Measurements from ENCODE around the gene RAB4A.

Gene RAB4A

DNA sequence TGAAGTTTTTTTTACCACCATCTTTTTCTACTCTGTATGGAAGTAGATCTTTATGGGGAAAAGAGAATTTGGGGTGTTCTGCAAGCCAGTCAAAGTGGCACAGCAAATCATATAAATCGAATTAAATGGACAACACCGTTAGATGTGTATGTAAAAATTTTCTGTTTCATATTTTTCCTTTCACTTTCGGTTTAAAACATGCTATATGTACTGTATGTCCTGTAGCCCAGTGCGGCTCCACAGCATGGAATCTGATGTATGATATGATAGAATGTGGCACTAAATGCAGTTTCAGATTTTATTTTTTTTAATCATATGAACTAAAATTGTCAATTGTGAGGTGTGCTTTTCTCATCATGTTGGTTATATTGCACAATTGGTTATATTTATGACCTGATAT is 32.9 kb downstream of the RAB4A start:
- Histone ChIP-seq H3K4me3 (ENCODE audit: low read length) (no peak overlapping the region), H3K4me1 (ENCODE audit: control insufficient read depth, insufficient read depth, low read length) (no peaks in the 10 kb centered on the region), H3K27me3 (replicated peaks; ENCODE audit: control insufficient read depth, insufficient read depth, low read length) (no peaks in the 10 kb centered on the region), H3K36me3 (ENCODE audit: control insufficient read depth, insufficient read depth, low read length, severe bottlenecking) (peaks cover 69% of the 10 kb centered on the region), H3K9me3 (ENCODE audit: control insufficient read depth, low read length) (no peaks in the 10 kb centered on the region), H3K9ac (ENCODE audit: low read length) (no peak overlapping the region)
- DNase-seq (ENCODE audit: low read depth), result no peak

DNA sequence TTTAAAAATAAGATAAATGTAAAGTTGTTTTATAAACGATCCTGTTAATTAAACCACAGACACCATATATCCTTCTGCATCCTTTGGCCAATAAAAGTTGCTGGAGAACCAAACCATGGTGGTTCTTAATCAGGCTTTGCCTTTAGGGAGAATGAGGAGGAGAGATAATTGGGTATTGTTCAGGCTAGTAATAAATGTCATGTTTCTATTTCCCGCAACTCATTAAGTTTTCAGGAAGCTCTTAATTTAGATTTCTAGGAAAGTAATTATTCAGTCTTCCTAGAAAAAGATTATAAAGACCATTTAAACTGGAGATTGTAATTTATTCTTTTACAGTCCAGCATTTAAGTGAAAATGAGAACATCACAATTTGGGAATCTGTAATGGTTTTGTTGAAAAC is 34.5 kb downstream of the RAB4A start:
- Histone ChIP-seq H3K36me3 (ENCODE audit: control insufficient read depth, insufficient read depth, low read length, severe bottlenecking) (peaks cover 56% of the 10 kb centered on the region), H3K4me1 (ENCODE audit: control insufficient read depth, insufficient read depth, low read length) (no peaks in the 10 kb centered on the region), H3K9ac (ENCODE audit: low read length) (no peak overlapping the region), H3K27me3 (replicated peaks; ENCODE audit: control insufficient read depth, insufficient read depth, low read length) (no peaks in the 10 kb centered on the region), H3K4me3 (ENCODE audit: low read length) (no peak overlapping the region), H3K9me3 (ENCODE audit: control insufficient read depth, low read length) (no peaks in the 10 kb centered on the region)
- DNase-seq (ENCODE audit: low read depth), result no peak

DNA sequence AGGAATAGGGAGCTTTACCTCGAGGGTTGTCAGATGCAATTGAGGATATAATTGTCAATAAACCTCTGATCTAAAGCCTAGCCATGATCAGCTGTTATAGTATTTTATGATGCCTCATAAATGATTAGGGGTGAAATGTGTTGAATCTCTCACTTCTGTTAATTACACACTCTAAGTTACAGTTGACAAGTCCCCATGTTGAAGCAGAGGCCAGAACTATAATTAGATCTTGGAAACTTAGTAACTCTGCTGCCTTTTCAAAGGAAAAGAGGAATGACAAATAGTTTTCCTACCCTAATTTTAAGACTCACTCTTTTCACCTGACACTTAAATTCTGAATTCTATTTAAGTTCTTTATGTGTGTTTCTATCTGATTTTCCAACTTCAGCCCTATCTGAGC is 38.2 kb downstream of the RAB4A start:
- Histone ChIP-seq H3K9ac (ENCODE audit: low read length) (no peak overlapping the region), H3K36me3 (ENCODE audit: control insufficient read depth, insufficient read depth, low read length, severe bottlenecking) (peaks cover 30% of the 10 kb centered on the region), H3K27me3 (replicated peaks; ENCODE audit: control insufficient read depth, insufficient read depth, low read length) (no peaks in the 10 kb centered on the region), H3K4me3 (ENCODE audit: low read length) (no peak overlapping the region), H3K9me3 (ENCODE audit: control insufficient read depth, low read length) (no peaks in the 10 kb centered on the region), H3K4me1 (ENCODE audit: control insufficient read depth, insufficient read depth, low read length) (peaks cover 9% of the 10 kb centered on the region)
- no peak for DNase-seq (ENCODE audit: low read depth)

DNA sequence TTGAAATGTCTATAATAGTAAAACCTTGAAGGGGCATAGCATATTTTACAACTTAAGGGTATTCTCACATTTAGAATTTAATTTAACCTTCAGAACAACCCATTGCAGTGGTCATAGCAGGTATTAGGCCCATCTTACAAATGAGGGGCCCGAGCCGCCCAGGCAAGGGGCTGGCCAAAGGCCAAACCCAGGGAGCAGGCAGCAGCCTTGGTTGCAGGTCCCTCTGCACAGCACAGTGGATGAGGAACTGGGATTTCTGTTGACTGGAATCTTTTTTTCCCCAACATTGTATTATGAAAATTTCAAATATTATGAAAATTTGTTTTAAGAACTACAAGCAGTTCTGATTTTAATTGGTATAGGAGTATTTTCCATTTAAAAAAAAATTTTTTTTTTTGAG is 38.8 kb downstream of the RAB4A start:
- H3K9ac ChIP-seq (ENCODE audit: low read length), result no peak overlapping the region
- H3K9me3 ChIP-seq (ENCODE audit: control insufficient read depth, low read length), result no peaks in the 10 kb centered on the region
- H3K27me3 ChIP-seq (replicated peaks; ENCODE audit: control insufficient read depth, insufficient read depth, low read length), result no peaks in the 10 kb centered on the region
- peaks cover 24% of the 10 kb centered on the region for H3K36me3 ChIP-seq (ENCODE audit: control insufficient read depth, insufficient read depth, low read length, severe bottlenecking)
- peaks cover 9% of the 10 kb centered on the region for H3K4me1 ChIP-seq (ENCODE audit: control insufficient read depth, insufficient read depth, low read length)
- DNase-seq (ENCODE audit: low read depth), result no peak
- H3K4me3 ChIP-seq (ENCODE audit: low read length), result no peak overlapping the region

DNA sequence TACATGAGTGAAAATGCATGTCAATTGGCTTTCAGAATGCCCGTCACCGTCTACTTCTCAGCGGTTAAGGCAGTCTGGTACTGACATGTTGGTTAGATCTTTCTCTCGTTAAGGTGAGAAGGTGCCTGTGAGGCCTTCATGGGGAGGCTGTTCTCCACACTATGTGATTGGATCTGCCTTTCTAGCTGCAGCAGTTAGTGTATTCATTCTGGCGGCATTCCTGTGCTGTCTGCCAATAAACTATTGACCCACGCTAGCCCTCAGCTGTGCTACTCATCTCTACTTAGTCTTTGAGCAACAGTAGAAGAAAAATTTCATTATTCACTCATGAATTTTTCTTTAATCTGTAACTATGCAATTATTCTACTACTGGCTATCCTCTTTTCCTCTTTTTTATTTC is 39.9 kb downstream of the RAB4A start:
- Histone ChIP-seq H3K36me3 (ENCODE audit: control insufficient read depth, insufficient read depth, low read length, severe bottlenecking) (peaks cover 21% of the 10 kb centered on the region), H3K4me3 (ENCODE audit: low read length) (no peak overlapping the region), H3K9me3 (ENCODE audit: control insufficient read depth, low read length) (no peaks in the 10 kb centered on the region), H3K9ac (ENCODE audit: low read length) (no peak overlapping the region), H3K27me3 (replicated peaks; ENCODE audit: control insufficient read depth, insufficient read depth, low read length) (no peaks in the 10 kb centered on the region), H3K4me1 (ENCODE audit: control insufficient read depth, insufficient read depth, low read length) (peaks cover 9% of the 10 kb centered on the region)
- no peak for DNase-seq (ENCODE audit: low read depth)

DNA sequence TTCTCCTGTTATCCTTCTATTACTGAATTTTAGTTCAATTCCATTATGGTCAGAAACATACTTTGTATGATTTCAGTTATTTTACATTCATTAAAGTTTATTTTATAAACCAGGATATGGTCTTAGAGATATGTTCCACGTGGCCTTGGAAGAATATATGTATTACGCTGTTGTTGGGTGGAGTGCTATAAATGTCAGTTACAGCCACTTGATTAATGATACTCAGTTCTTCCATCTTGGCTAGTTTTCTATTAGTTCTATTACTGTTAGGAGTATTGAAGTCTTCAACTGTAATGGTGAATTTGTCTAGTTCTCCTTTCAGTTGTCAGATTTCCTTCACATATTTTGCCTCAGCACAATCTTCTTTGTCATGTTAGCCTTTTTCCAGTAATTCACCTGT is 45.3 kb downstream of the RAB4A start:
- Histone ChIP-seq H3K27me3 (replicated peaks; ENCODE audit: control insufficient read depth, insufficient read depth, low read length) (no peaks in the 10 kb centered on the region), H3K4me1 (ENCODE audit: control insufficient read depth, insufficient read depth, low read length) (peaks cover 3% of the 10 kb centered on the region), H3K36me3 (ENCODE audit: control insufficient read depth, insufficient read depth, low read length, severe bottlenecking) (peaks cover 16% of the 10 kb centered on the region), H3K4me3 (ENCODE audit: low read length) (no peak overlapping the region), H3K9ac (ENCODE audit: low read length) (no peak overlapping the region), H3K9me3 (ENCODE audit: control insufficient read depth, low read length) (no peaks in the 10 kb centered on the region)
- no peak for DNase-seq (ENCODE audit: low read depth)

DNA sequence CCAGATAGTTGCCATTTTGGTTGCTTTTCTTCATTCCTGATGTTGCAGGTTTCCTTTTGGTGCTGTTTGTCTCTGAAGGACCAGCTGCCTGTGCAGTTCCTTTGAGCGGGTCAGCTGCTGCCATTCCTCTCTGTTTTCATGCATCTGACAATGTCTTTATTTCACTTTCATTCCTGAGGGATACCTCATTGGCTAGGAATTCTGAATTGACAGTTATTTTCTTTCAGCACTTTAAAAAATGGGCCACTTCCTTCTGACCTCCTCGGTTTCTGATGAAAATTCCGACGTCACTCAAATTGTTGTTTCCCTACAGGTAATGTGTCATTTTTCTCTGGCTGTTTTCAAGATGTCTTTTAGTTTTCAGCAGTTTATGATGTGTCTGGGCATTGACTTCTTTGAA is 47.1 kb downstream of the RAB4A start:
- peak; percentile 18 for DNase-seq (ENCODE audit: low read depth)
- H3K36me3 ChIP-seq (ENCODE audit: control insufficient read depth, insufficient read depth, low read length, severe bottlenecking), result peaks cover 24% of the 10 kb centered on the region
- no peak overlapping the region for H3K9ac ChIP-seq (ENCODE audit: low read length)
- H3K9me3 ChIP-seq (ENCODE audit: control insufficient read depth, low read length), result no peaks in the 10 kb centered on the region
- no peak overlapping the region for H3K4me3 ChIP-seq (ENCODE audit: low read length)
- H3K4me1 ChIP-seq (ENCODE audit: control insufficient read depth, insufficient read depth, low read length), result no peaks in the 10 kb centered on the region
- no peaks in the 10 kb centered on the region for H3K27me3 ChIP-seq (replicated peaks; ENCODE audit: control insufficient read depth, insufficient read depth, low read length)

DNA sequence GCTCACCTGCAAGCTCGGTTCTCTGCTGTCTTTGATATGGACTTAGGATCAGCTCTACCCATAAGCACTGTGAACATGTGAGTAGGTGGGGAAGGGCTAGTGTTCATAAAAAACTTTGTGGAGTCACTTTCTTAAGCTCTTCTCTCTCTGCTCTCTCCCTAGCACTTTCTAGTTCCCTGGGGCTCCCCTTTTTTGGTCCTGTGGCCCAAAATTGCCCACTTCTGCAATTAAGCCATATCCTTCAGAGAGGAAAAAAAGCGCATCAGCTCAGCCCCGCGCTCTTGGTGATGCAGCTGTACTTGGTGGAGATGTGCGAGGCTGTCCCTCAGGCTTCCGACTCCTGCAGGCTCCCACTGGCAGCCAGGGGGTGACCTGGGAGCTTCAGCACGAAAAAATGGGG is 48.6 kb downstream of the RAB4A start:
- H3K4me1 ChIP-seq (ENCODE audit: control insufficient read depth, insufficient read depth, low read length), result no peaks in the 10 kb centered on the region
- H3K9ac ChIP-seq (ENCODE audit: low read length), result no peak overlapping the region
- no peaks in the 10 kb centered on the region for H3K9me3 ChIP-seq (ENCODE audit: control insufficient read depth, low read length)
- no peaks in the 10 kb centered on the region for H3K27me3 ChIP-seq (replicated peaks; ENCODE audit: control insufficient read depth, insufficient read depth, low read length)
- H3K4me3 ChIP-seq (ENCODE audit: low read length), result no peak overlapping the region
- peaks cover 39% of the 10 kb centered on the region for H3K36me3 ChIP-seq (ENCODE audit: control insufficient read depth, insufficient read depth, low read length, severe bottlenecking)
- DNase-seq (ENCODE audit: low read depth), result no peak

DNA sequence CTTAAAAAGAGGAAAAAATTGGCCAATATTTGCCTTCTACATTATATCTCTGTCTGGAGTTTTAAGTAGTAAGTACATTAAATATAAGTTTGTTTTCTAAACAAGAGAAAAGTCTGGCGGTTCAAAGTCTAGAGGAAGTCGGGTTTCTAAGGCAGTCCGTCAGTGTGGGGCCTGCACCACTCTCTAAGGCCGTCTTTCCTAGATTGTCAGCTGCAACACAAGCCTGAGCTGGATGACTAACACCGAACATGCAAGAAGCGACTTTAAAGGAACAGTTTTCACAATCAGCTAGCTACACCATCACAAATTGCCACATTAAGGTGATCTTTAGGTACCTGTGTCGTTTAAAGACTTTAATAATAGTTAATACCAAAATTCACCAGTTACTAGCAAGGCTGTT is 52.3 kb downstream of the RAB4A start:
- Histone ChIP-seq H3K4me1 (ENCODE audit: control insufficient read depth, insufficient read depth, low read length) (no peaks in the 10 kb centered on the region), H3K9me3 (ENCODE audit: control insufficient read depth, low read length) (no peaks in the 10 kb centered on the region), H3K9ac (ENCODE audit: low read length) (no peak overlapping the region), H3K27me3 (replicated peaks; ENCODE audit: control insufficient read depth, insufficient read depth, low read length) (no peaks in the 10 kb centered on the region), H3K36me3 (ENCODE audit: control insufficient read depth, insufficient read depth, low read length, severe bottlenecking) (peaks cover 59% of the 10 kb centered on the region), H3K4me3 (ENCODE audit: low read length) (no peak overlapping the region)
- no peak for DNase-seq (ENCODE audit: low read depth)

DNA sequence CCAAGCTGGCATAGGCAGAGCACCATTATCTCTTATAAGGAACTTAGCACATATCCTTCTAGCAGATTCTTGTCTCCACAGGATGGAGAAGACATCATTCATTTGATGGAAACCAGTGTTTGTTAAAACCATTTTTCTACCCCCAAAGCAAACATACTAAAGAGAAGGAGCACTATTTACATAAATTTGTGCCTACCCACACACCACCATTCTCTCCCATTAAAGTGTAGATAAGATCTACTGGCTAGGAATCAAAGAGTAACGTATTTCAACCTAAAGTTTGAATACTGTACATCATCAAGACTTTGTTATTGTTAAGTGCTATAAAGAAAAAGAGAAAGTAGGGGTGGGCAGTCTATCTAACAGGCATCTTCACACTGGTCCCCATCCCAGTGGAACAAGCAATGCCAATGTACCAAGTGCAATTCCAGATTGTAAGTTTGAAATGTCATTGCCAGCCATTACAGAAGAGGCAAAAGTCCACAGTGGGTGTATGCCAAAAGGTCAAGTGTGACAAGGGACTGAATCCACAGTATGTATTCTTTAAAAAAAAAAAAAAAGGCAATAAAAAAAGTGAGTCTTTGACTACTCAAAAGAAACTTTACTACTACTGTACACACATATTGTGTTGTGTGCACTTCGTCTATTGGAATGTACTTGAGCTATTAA is 53.1 kb downstream of the RAB4A start:
- peaks cover 59% of the 10 kb centered on the region for H3K36me3 ChIP-seq (ENCODE audit: control insufficient read depth, insufficient read depth, low read length, severe bottlenecking)
- no peaks in the 10 kb centered on the region for H3K9me3 ChIP-seq (ENCODE audit: control insufficient read depth, low read length)
- H3K4me1 ChIP-seq (ENCODE audit: control insufficient read depth, insufficient read depth, low read length), result no peaks in the 10 kb centered on the region
- no peak overlapping the region for H3K9ac ChIP-seq (ENCODE audit: low read length)
- H3K4me3 ChIP-seq (ENCODE audit: low read length), result no peak overlapping the region
- H3K27me3 ChIP-seq (replicated peaks; ENCODE audit: control insufficient read depth, insufficient read depth, low read length), result no peaks in the 10 kb centered on the region
- DNase-seq (ENCODE audit: low read depth), result no peak

DNA sequence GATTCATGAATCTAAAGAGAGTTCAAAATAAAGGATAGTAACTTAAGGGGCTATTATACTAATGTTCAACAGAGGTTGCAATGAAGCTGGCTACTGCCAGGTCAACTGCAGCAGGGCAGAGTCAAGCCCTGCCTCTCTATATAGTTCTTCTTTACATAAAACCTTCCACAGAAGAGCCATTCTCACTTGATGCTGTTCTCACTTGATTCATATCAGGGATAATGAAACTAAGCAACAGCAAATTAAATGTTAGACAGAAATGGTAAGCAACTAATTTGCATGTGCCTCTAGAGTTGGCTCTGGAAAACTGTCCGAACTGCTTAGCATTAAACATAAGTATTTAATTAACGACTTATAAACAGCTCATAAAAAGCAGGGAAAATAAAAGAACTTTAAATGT is 54.5 kb downstream of the RAB4A start:
- no peaks in the 10 kb centered on the region for H3K9me3 ChIP-seq (ENCODE audit: control insufficient read depth, low read length)
- no peaks in the 10 kb centered on the region for H3K27me3 ChIP-seq (replicated peaks; ENCODE audit: control insufficient read depth, insufficient read depth, low read length)
- no peaks in the 10 kb centered on the region for H3K4me1 ChIP-seq (ENCODE audit: control insufficient read depth, insufficient read depth, low read length)
- no peak for DNase-seq (ENCODE audit: low read depth)
- no peak overlapping the region for H3K9ac ChIP-seq (ENCODE audit: low read length)
- peaks cover 48% of the 10 kb centered on the region for H3K36me3 ChIP-seq (ENCODE audit: control insufficient read depth, insufficient read depth, low read length, severe bottlenecking)
- H3K4me3 ChIP-seq (ENCODE audit: low read length), result no peak overlapping the region

DNA sequence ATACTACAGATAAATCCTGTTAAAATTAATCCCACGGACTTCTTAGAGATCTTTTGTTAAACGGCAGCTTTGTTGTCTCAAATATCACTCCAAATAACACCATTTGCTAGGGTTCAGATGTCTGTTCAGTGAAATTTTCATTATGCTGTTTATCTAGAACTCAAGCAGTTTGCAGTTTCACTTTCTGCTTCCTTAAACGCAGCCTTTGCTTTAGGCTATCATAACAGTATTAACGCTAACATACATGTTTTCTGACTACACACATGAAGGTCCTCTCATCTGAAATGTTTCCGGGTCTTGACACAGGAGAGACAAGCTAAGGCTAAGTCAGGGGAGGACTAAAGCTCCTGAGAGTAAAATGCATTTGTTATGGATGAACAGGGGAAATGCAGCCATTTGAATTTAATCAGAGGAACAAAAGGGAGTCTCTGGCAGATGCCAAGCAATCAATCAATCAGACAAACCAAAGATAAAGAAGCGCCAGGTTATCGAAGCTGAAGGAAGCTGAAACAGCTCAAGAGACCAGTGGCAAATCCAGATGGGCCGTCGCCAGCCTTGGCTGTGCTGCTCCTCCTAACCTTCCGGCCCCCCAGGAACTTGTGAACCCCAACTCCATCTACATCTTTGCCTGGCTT is 55.1 kb downstream of the RAB4A start:
- peak; percentile 7 for DNase-seq (ENCODE audit: low read depth)
- Histone ChIP-seq H3K36me3 (ENCODE audit: control insufficient read depth, insufficient read depth, low read length, severe bottlenecking) (peaks cover 44% of the 10 kb centered on the region), H3K9me3 (ENCODE audit: control insufficient read depth, low read length) (no peaks in the 10 kb centered on the region), H3K4me3 (ENCODE audit: low read length) (no peak overlapping the region), H3K9ac (ENCODE audit: low read length) (no peak overlapping the region), H3K27me3 (replicated peaks; ENCODE audit: control insufficient read depth, insufficient read depth, low read length) (no peaks in the 10 kb centered on the region), H3K4me1 (ENCODE audit: control insufficient read depth, insufficient read depth, low read length) (no peaks in the 10 kb centered on the region)
